ENCODE results near the gene BMP8B.

BMP8B gene

DNA sequence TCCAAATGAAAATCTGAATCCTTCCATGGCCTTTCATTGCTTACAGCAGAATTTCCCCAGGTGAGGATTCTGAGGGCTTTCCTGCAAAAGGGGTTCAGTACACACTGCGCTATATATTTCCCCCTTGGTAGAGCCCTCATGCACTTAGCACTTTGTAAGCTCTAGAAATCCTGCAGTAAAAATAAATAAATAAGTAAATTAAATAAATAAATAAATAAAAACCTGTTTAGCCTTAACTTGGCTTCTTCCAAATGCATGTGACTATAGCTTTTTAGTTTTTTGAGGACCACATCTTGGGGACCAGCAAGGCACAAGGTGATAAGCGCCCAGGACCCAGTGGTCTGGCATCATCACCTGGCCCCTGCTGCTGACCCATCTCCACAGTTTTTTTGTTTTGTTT, 3.2 kb upstream of the BMP8B start (continued):
- TF ChIP-seq ZBTB7A (tag by site-specific recombination; IDR thresholded peaks at IDR 0.05; ENCODE audit: low read depth) = no peak
- TF ChIP-seq HOXC10 (CRISPR knock-in tag; IDR thresholded peaks at IDR 0.05) = no peak
- TF ChIP-seq ZNF629 (tag by site-specific recombination; IDR thresholded peaks at IDR 0.05) = 0 out of 2 replicates have a peak, but pooled peaks have one; percentile 30
- TF ChIP-seq, protein P1, sequence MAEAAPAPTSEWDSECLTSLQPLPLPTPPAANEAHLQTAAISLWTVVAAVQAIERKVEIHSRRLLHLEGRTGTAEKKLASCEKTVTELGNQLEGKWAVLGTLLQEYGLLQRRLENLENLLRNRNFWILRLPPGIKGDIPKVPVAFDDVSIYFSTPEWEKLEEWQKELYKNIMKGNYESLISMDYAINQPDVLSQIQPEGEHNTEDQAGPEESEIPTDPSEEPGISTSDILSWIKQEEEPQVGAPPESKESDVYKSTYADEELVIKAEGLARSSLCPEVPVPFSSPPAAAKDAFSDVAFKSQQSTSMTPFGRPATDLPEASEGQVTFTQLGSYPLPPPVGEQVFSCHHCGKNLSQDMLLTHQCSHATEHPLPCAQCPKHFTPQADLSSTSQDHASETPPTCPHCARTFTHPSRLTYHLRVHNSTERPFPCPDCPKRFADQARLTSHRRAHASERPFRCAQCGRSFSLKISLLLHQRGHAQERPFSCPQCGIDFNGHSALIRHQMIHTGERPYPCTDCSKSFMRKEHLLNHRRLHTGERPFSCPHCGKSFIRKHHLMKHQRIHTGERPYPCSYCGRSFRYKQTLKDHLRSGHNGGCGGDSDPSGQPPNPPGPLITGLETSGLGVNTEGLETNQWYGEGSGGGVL (tag by site-specific recombination; IDR thresholded peaks at IDR 0.05) = no peak
- no peak for TF ChIP-seq ZNF626 (tag by site-specific recombination; IDR thresholded peaks at IDR 0.05)
- TF ChIP-seq ZIC2 (tag by site-specific recombination; IDR thresholded peaks at IDR 0.05) = no peak
- TF ChIP-seq, protein P2, sequence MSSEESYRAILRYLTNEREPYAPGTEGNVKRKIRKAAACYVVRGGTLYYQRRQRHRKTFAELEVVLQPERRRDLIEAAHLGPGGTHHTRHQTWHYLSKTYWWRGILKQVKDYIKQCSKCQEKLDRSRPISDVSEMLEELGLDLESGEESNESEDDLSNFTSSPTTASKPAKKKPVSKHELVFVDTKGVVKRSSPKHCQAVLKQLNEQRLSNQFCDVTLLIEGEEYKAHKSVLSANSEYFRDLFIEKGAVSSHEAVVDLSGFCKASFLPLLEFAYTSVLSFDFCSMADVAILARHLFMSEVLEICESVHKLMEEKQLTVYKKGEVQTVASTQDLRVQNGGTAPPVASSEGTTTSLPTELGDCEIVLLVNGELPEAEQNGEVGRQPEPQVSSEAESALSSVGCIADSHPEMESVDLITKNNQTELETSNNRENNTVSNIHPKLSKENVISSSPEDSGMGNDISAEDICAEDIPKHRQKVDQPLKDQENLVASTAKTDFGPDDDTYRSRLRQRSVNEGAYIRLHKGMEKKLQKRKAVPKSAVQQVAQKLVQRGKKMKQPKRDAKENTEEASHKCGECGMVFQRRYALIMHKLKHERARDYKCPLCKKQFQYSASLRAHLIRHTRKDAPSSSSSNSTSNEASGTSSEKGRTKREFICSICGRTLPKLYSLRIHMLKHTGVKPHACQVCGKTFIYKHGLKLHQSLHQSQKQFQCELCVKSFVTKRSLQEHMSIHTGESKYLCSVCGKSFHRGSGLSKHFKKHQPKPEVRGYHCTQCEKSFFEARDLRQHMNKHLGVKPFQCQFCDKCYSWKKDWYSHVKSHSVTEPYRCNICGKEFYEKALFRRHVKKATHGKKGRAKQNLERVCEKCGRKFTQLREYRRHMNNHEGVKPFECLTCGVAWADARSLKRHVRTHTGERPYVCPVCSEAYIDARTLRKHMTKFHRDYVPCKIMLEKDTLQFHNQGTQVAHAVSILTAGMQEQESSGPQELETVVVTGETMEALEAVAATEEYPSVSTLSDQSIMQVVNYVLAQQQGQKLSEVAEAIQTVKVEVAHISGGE (tag by site-specific recombination; conservative IDR thresholded peaks at IDR 0.05; ENCODE audit: low read depth) = 0 out of 2 replicates have a peak, but pooled peaks have one; percentile 44
- TF ChIP-seq REPIN1 (tag by site-specific recombination; IDR thresholded peaks at IDR 0.05; ENCODE audit: low read depth) = no peak
- TF ChIP-seq ZNF221 (tag by site-specific recombination; IDR thresholded peaks at IDR 0.05; ENCODE audit: borderline replicate concordance) = no peak
- no peak for TF ChIP-seq BCL11B (tag by site-specific recombination; IDR thresholded peaks at IDR 0.05; ENCODE audit: low read depth)
- TF ChIP-seq, protein P3, sequence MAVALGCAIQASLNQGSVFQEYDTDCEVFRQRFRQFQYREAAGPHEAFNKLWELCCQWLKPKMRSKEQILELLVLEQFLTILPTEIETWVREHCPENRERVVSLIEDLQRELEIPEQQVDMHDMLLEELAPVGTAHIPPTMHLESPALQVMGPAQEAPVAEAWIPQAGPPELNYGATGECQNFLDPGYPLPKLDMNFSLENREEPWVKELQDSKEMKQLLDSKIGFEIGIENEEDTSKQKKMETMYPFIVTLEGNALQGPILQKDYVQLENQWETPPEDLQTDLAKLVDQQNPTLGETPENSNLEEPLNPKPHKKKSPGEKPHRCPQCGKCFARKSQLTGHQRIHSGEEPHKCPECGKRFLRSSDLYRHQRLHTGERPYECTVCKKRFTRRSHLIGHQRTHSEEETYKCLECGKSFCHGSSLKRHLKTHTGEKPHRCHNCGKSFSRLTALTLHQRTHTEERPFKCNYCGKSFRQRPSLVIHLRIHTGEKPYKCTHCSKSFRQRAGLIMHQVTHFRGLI (tag by site-specific recombination; IDR thresholded peaks at IDR 0.05) = no peak
- TF ChIP-seq ZNF311 (tag by site-specific recombination; IDR thresholded peaks at IDR 0.05; ENCODE audit: borderline replicate concordance) = no peak
- no peak for TF ChIP-seq ZNF585B (tag by site-specific recombination; IDR thresholded peaks at IDR 0.05)
- peak; percentile 34; the same call in 1 of the 2 replicates for TF ChIP-seq ZBTB8A (tag by site-specific recombination; IDR thresholded peaks at IDR 0.05)
- TF ChIP-seq ZBTB1 (tag by site-specific recombination; IDR thresholded peaks at IDR 0.05) = no peak
- no peak for TF ChIP-seq ZNF2 (tag by site-specific recombination; IDR thresholded peaks at IDR 0.05)
- TF ChIP-seq ZNF776 (tag by site-specific recombination; IDR thresholded peaks at IDR 0.05; ENCODE audit: borderline replicate concordance) = no peak
- no peak for TF ChIP-seq KLF8 (tag by site-specific recombination; IDR thresholded peaks at IDR 0.05)
- TF ChIP-seq ZNF48 (tag by site-specific recombination; IDR thresholded peaks at IDR 0.05) = no peak
- no peak for TF ChIP-seq ZNF10 (tag by site-specific recombination; IDR thresholded peaks at IDR 0.05)
- TF ChIP-seq ZNF184 (tag by site-specific recombination; IDR thresholded peaks at IDR 0.05) = no peak
- TF ChIP-seq ZNF664 (tag by site-specific recombination; IDR thresholded peaks at IDR 0.05) = no peak
- no peak for TF ChIP-seq ZNF416 (tag by site-specific recombination; IDR thresholded peaks at IDR 0.05)
- 0 out of 2 replicates have a peak, but pooled peaks have one; percentile 18 for TF ChIP-seq ZNF292 (tag by site-specific recombination; IDR thresholded peaks at IDR 0.05; ENCODE audit: borderline replicate concordance, low read depth)
- no peak for TF ChIP-seq ZNF843 (tag by site-specific recombination; IDR thresholded peaks at IDR 0.05)
- TF ChIP-seq ZNF140 (tag by site-specific recombination; IDR thresholded peaks at IDR 0.05) = peak; percentile 48; the same call in 1 of the 2 replicates
- TF ChIP-seq ZNF426 (tag by site-specific recombination; IDR thresholded peaks at IDR 0.05) = peak; percentile 53
- no peak for TF ChIP-seq ZNF670 (tag by site-specific recombination; IDR thresholded peaks at IDR 0.05; ENCODE audit: low read depth)
- peak; percentile 54; the same call in 1 of the 2 replicates for TF ChIP-seq ZNF558 (tag by site-specific recombination; IDR thresholded peaks at IDR 0.05)
- 0 out of 2 replicates have a peak, but pooled peaks have one; percentile 21 for TF ChIP-seq ZNF266 (tag by site-specific recombination; IDR thresholded peaks at IDR 0.05; ENCODE audit: low read depth)
- TF ChIP-seq ZNF433 (tag by site-specific recombination; IDR thresholded peaks at IDR 0.05; ENCODE audit: low read depth) = peak; percentile 28; the same call in 1 of the 2 replicates
- 0 out of 2 replicates have a peak, but pooled peaks have one; percentile 10 for TF ChIP-seq ZBTB21 (tag by site-specific recombination; IDR thresholded peaks at IDR 0.05)
- TF ChIP-seq ZNF529 (tag by site-specific recombination; IDR thresholded peaks at IDR 0.05; ENCODE audit: insufficient replicate concordance) = no peak
